GM21515 (cell line): Measurements from ENCODE around the gene CTXND1.
"Not testable (repeated sequence)": the region's sequence is repeated elsewhere in the genome, so short reads cannot be mapped to it uniquely, and the experiment has no call there.

Source experiments
- ATAC-seq: cut with Tn5 transposase; IDR thresholded peaks from one replicate; pipeline ENCODE4 v1.9.1; 2021; ENCODE audit not compliant: unreplicated experiment

The CTXND1 gene

GRCh38 chr15:80161468-80162016, 90.5 kb downstream of the CTXND1 start:
- ATAC-seq: no peak

GRCh38 chr15:80160570-80161156, 91.3 kb downstream of the CTXND1 start:
- ATAC-seq: peak; percentile 66

DNA sequence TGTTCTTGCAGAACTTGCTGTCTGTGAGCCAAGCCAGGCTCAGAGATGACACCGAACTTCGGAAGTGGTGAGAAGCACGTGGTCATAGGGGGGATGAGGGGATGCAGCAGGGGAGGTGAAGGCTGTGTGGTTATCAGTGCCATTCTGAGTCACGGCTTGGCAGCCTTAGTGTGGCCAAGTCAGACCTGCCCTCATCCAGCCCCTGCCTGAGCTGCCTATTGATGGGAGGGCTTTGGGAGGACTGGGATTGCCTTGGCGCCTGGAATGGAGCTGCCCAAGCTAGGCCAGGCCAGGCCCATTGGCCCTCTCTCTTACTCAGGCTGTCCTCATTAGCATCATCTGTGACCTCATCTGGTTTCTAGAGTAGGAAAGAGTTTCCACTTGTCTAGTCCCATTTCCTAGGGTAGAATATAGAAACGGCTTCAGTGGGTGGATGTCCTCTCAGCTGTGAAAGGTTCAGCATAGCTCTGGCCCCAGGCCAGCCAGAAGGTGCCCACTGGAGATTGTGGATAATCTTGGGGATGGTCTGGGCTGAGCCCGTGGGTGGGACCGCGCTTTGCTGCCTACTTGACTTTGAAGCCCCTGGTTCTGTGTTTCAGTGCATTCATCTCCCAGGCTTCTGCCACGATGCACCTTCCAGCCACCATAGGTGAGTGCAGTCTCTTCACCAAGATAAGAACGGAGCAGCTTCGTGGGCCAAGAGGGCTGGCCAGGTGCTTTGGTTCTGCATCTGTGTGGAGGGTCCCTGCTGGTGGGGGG, 92.0 kb downstream of the CTXND1 start:
- peak; percentile 25 for ATAC-seq

GRCh38 chr15:80159301-80159700, 92.7 kb downstream of the CTXND1 start:
- no peak for ATAC-seq

DNA sequence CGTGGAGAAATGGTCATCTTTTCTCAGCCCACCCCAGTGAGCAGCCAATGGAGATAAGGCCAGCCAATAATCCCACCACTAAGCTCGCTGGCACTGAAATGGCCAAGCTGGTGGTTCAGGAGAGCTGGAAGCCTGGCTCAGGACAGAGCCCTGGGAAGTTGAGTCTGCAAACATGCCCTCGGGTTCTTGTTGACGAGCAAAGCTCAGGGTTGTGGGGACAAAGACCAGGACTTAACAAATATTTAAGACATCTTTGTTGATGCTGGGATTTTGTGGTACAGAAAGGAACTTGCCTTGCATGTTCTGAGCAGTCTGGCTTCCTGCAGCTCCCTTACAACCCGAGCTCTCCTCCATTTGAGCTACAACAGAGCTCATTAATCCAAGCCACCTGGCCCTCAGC, 94.8 kb downstream of the CTXND1 start:
- no peak for ATAC-seq

DNA sequence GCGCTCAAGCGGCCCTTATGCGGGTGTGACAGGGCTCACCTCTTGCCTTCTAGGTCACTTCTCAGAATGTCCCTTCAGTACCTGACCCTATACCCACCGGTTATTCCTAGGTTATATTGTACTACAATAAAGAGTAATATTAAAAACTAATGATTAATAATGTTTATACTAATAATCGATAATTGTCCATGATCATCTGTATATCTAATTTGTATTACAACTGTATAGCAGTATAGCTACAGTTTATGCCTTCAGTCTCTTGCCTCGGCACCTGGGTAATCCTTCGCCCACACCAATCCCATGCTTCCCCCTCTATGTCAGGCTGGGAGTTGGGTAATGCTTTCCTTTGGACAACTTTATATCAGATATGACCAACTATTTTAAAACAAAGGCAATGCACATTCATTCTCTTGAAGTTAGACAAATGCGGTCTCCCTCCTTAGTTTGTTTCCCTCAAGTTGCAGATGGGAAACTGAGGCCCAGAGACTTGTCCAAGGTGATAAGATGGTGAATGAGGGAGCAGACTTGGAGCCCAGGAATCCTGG, 95.8 kb downstream of the CTXND1 start:
- no peak for ATAC-seq

- ATAC-seq: not testable (repeated sequence)
Measured at GRCh38 chr15:80155378-80156175, 96.4 kb downstream of the CTXND1 start.

DNA sequence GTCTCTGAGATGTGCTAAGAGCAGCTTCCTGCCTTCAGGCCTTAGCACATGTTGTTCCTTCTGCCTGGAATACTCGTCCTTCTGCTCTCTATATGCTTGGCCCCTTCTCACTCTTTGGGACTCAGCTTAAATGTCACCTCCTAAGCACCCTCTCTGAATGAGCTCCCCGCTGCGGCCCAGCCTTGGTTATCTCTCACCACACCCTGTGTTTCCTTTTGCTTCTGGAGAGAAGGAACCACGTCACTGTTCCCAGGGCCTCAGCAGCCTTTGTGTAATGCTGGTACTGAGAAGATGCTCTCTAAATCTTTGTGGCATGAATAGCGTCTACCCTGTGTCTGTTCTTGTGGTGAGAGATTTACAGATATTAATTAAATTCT, 97.0 kb downstream of the CTXND1 start:
- no peak for ATAC-seq

- ATAC-seq: no peak
Measured at GRCh38 chr15:80154336-80154735, 97.7 kb downstream of the CTXND1 start.

GRCh38 chr15:80153900-80154299, 98.1 kb downstream of the CTXND1 start:
- no peak for ATAC-seq

- peak; percentile 46 for ATAC-seq
Measured at GRCh38 chr15:80152896-80153876, 98.8 kb downstream of the CTXND1 start, which contains the start of gene FAH. TSS of gene FAH (plus strand) at chr15:80152999. CDS start at chr15:80153055, 56 bp downstream.

GRCh38 chr15:80152180-80152895, 99.7 kb downstream of the CTXND1 start:
- ATAC-seq: peak; percentile 59

- ATAC-seq: no peak
Measured at GRCh38 chr15:80151576-80151975, 100.4 kb downstream of the CTXND1 start.

DNA sequence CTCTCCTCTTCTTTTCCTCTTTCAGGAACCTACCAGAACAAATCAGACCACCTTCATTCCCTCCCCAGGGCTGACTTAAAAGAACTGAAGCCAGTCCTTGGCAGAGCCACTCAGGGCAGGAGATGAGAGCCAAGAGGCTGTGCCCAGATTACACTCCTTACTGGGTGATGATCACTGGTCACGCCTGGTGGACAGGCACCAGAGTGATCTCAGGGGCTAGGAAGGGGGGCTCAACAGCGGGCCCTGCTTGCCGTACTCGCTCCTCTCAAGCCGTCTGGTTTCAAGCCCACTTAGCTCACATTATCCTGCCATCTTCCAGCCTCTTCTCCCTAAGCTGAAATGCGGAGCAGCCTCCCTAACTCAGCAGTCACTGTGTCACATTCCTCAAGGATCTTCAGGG, 100.9 kb downstream of the CTXND1 start:
- no peak for ATAC-seq
